KMS-11 (cell line): ENCODE data around the gene TNFRSF17.
A peak's percentile ranks its signal among the peaks of the same experiment; 100 is the strongest.
"Not testable (repeated sequence)": the region's sequence is repeated elsewhere in the genome, so short reads cannot be mapped to it uniquely, and the experiment has no call there.

Experiments used
- H2AFZ ChIP-seq: fragments of 200-600 bp; sonication (generic); 2 replicates; pipeline ENCODE4 v1.6.1; 2016; ENCODE audit warnings: antibody characterized with exemption, mixed run types, low read depth
- H3K27ac ChIP-seq: fragments of 200-600 bp; sonication (generic); 2 replicates; pipeline ENCODE4 v1.6.1; 2016; ENCODE audit warnings: mild to moderate bottlenecking, mixed run types
- H3K27me3 ChIP-seq: fragments of 200-600 bp; sonication (generic); 2 replicates; pipeline ENCODE4 v1.6.1; 2017; ENCODE audit warnings: mild to moderate bottlenecking, low read depth, mixed run types, moderate library complexity; ENCODE audit not compliant: insufficient read depth
- H3K36me3 ChIP-seq: fragments of 200-600 bp; sonication (generic); 2 replicates; pipeline ENCODE4 v1.6.1; 2017; ENCODE audit warnings: mild to moderate bottlenecking, mixed run types; ENCODE audit not compliant: insufficient read depth
- H3K4me1 ChIP-seq: fragments of 200-600 bp; sonication (generic); 2 replicates; pipeline ENCODE4 v1.6.1; 2016; ENCODE audit warnings: mild to moderate bottlenecking, low read depth, mixed run types; ENCODE audit not compliant: poor library complexity, severe bottlenecking
- H3K4me2 ChIP-seq: fragments of 200-600 bp; sonication (generic); 2 replicates; pipeline ENCODE4 v1.7.0; 2016; ENCODE audit warnings: mild to moderate bottlenecking, mixed run types
- H3K4me3 ChIP-seq: fragments of 200-600 bp; sonication (generic); IDR thresholded peaks from 2 replicates; pipeline ENCODE4 v1.6.1; 2017; ENCODE audit warnings: low read depth, low read length, mixed read lengths; ENCODE audit not compliant: insufficient read depth
- H3K79me2 ChIP-seq: fragments of 200-600 bp; sonication (generic); 2 replicates; pipeline ENCODE4 v1.6.1; 2016; ENCODE audit warnings: low read depth, mixed run types; ENCODE audit not compliant: insufficient read depth
- H3K9ac ChIP-seq: fragments of 200-600 bp; sonication (generic); 2 replicates; pipeline ENCODE4 v1.6.1; 2016; ENCODE audit warnings: mild to moderate bottlenecking, mixed run types
- H4K20me1 ChIP-seq: fragments of 200-600 bp; sonication (generic); 2 replicates; pipeline ENCODE4 v1.6.1; 2016; ENCODE audit warnings: mild to moderate bottlenecking, mixed run types; ENCODE audit not compliant: insufficient read depth
- CTCF ChIP-seq: fragments of 200-600 bp; sonication (generic); conservative IDR thresholded peaks from 2 replicates; pipeline ENCODE4 v1.6.1; 2017; ENCODE audit warnings: low read depth, mild to moderate bottlenecking, antibody characterized with exemption, low read length, moderate library complexity, mixed read lengths

The TNFRSF17 gene

GRCh38 chr16:11946433-11946832, 18.6 kb upstream of the TNFRSF17 start:
- H3K9ac ChIP-seq: no peak overlapping the region
- H2AFZ ChIP-seq: no peak overlapping the region
- no peak for TF ChIP-seq CTCF
- H3K27ac ChIP-seq: no peak overlapping the region
- H3K36me3 ChIP-seq: no peaks in the 10 kb centered on the region
- no peak overlapping the region for H3K4me2 ChIP-seq
- H4K20me1 ChIP-seq: no peaks in the 10 kb centered on the region
- peaks cover 34% of the 10 kb centered on the region for H3K4me1 ChIP-seq
- no peaks in the 10 kb centered on the region for H3K27me3 ChIP-seq
- H3K4me3 ChIP-seq: no peak overlapping the region
- no peaks in the 10 kb centered on the region for H3K79me2 ChIP-seq

- Histone ChIP-seq H3K4me3 (no peak overlapping the region), H3K4me1 (peaks cover 34% of the 10 kb centered on the region), H2AFZ (no peak overlapping the region)
Observed at GRCh38 chr16:11948819-11949218, 16.2 kb upstream of the TNFRSF17 start.

GRCh38 chr16:11949527-11949926, 15.5 kb upstream of the TNFRSF17 start:
- Histone ChIP-seq H3K27me3 (no peaks in the 10 kb centered on the region), H3K79me2 (no peaks in the 10 kb centered on the region), H4K20me1 (no peaks in the 10 kb centered on the region), H3K4me1 (peaks cover 34% of the 10 kb centered on the region), H3K4me3 (no peak overlapping the region), H3K27ac (no peak overlapping the region), H3K9ac (no peak overlapping the region), H3K4me2 (no peak overlapping the region), H3K36me3 (no peaks in the 10 kb centered on the region), H2AFZ (no peak overlapping the region)
- TF ChIP-seq CTCF: peak; percentile 71

More at GRCh38 chr16:11948819-11949218, 16.2 kb upstream of the TNFRSF17 start:
- Histone ChIP-seq H4K20me1 (no peaks in the 10 kb centered on the region), H3K36me3 (no peaks in the 10 kb centered on the region), H3K9ac (no peak overlapping the region), H3K27ac (no peak overlapping the region), H3K4me2 (no peak overlapping the region), H3K27me3 (no peaks in the 10 kb centered on the region), H3K79me2 (no peaks in the 10 kb centered on the region)
- TF ChIP-seq CTCF: no peak

GRCh38 chr16:11950388-11950787, 14.6 kb upstream of the TNFRSF17 start:
- H3K9ac ChIP-seq: no peak overlapping the region
- H2AFZ ChIP-seq: no peak overlapping the region
- peaks cover 31% of the 10 kb centered on the region for H3K4me1 ChIP-seq
- no peaks in the 10 kb centered on the region for H3K36me3 ChIP-seq
- no peaks in the 10 kb centered on the region for H3K79me2 ChIP-seq
- no peak for TF ChIP-seq CTCF
- H4K20me1 ChIP-seq: no peaks in the 10 kb centered on the region
- H3K4me2 ChIP-seq: no peak overlapping the region
- no peak overlapping the region for H3K4me3 ChIP-seq
- H3K27me3 ChIP-seq: no peaks in the 10 kb centered on the region
- H3K27ac ChIP-seq: no peak overlapping the region

- not testable (repeated sequence) for H3K27ac ChIP-seq, H3K27me3 ChIP-seq, H3K4me2 ChIP-seq, H3K9ac ChIP-seq, H3K79me2 ChIP-seq, H3K4me3 ChIP-seq, H2AFZ ChIP-seq, H4K20me1 ChIP-seq, H3K36me3 ChIP-seq
- H3K4me1 ChIP-seq: peaks cover 55% of the 10 kb centered on the region
Observed at GRCh38 chr16:11953576-11953975, 11.4 kb upstream of the TNFRSF17 start.
